CD4-positive, alpha-beta T cell treated with Interleukin-12 subunit alpha and Interleukin-12 subunit beta, for 1 hour (primary cell): Measurements from ENCODE around the gene RNF182.
"Not testable (repeated sequence)": the region's sequence is repeated elsewhere in the genome, so short reads cannot be mapped to it uniquely, and the experiment has no call there.

Source experiments
- DNase-seq: peaks from one replicate; pipeline ENCODE4 v3.0.0-alpha.2; 2020

Gene RNF182

GRCh38 chr6:14004258-14004657 lies 79.5 kb downstream of the RNF182 start:
- no peak for DNase-seq

- DNase-seq = no peak
These were observed 84.1 kb downstream of the RNF182 start for GRCh38 chr6:14008809-14009208.

GRCh38 chr6:14009431-14009830 lies 84.7 kb downstream of the RNF182 start:
- DNase-seq = no peak

GRCh38 chr6:14010275-14010674 lies 85.5 kb downstream of the RNF182 start:
- no peak for DNase-seq

- no peak for DNase-seq
These were observed 87.7 kb downstream of the RNF182 start for GRCh38 chr6:14012313-14013030.

- no peak for DNase-seq
These were observed 91.2 kb downstream of the RNF182 start for GRCh38 chr6:14015964-14016363.

- no peak for DNase-seq
These were observed 91.7 kb downstream of the RNF182 start for GRCh38 chr6:14016432-14016831.

GRCh38 chr6:14016935-14017625 lies 92.3 kb downstream of the RNF182 start:
- DNase-seq = no peak

GRCh38 chr6:14017626-14018475 lies 93.1 kb downstream of the RNF182 start:
- no peak for DNase-seq

GRCh38 chr6:14018559-14018958 lies 93.8 kb downstream of the RNF182 start:
- not testable (repeated sequence) for DNase-seq

- no peak for DNase-seq
These were observed 95.8 kb downstream of the RNF182 start for GRCh38 chr6:14020551-14020950.

- DNase-seq = no peak
These were observed 96.7 kb downstream of the RNF182 start for GRCh38 chr6:14021449-14021848.

GRCh38 chr6:14022673-14023072 lies 97.9 kb downstream of the RNF182 start:
- no peak for DNase-seq

- DNase-seq = no peak
These were observed 99.1 kb downstream of the RNF182 start for GRCh38 chr6:14023855-14024254.

- DNase-seq = peak; percentile 15
These were observed 100.4 kb downstream of the RNF182 start for GRCh38 chr6:14025160-14025559.

GRCh38 chr6:14026831-14027539 lies 102.2 kb downstream of the RNF182 start:
- no peak for DNase-seq

GRCh38 chr6:14028631-14029030 lies 103.9 kb downstream of the RNF182 start:
- DNase-seq = no peak

- no peak for DNase-seq
These were observed 104.9 kb downstream of the RNF182 start for GRCh38 chr6:14029605-14030004.
